ENCODE measurements around the gene ARHGAP23. TPM values are rescaled to one million over a fixed set of nuclear protein-coding genes. Genes with fewer than 3 reads are reported as not detected.

ARHGAP23 gene
- polyA plus RNA-seq, 3 donors: 0.03 to 0.21 (median 0.09) TPM

DNA sequence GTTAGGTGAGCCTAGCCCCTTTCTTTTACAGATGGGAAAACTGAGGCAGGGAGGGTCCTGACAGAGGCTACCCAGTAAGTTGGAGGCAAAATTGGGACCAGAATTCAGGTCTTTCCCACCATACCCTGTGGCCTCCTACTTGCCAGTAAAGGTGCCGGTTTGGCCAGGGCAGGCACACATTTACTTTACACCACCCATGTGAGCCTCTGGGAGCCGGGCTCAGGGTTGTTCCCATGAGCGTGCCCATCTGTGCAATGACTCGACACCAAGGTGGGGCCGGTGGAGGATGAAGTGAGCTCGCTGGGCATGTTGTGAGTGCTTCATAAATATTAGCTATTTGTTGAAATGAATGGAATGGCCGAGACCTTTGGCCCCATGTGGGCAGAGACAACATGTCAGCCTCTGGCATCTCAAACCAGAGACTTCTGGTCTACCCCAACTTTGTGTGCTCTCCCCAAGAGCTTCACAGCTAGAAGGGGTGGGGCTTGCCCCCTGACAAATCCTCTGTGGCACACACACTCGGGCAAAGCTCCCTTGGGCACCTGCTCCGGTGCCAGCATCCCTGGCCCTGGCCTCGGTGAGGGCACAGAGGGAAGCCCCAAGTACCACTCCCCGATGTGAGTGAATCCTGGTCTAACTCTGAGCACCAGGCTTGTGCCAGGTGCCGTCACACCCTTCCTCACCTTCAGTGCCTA, 117.4 kb downstream of the ARHGAP23 start:
- H3K27me3 Mint-ChIP-seq (ENCODE audit: low read depth in 3 of 3): peaks cover 13 to 23% (median 23%) of the 10 kb centered on the region in 3 donors

DNA sequence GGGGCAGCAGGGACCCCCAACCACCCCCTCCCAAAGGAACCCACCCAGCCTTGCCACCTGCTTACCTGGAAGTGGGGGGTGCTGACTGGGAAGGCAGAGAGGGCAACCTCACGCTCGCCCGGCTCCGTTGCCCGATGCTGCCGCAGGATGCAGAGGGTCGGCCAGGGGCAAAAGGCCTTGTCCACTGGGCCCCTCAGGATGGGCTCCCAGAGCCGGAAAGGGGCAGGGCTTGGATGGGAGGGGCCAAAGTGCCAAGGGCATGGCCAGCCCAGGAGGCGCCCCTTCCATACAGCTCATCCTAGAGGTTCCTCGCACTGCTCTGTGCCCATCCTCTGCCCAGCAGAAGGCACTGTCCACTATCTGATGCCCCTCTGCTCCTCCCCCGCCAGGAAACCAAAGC, 118.1 kb downstream of the ARHGAP23 start:
- Histone ChIP-seq H3K79me2 (ENCODE audit: insufficient read depth, low read length) (no peaks in the 10 kb centered on the region), H3K4me2 (replicated peaks; ENCODE audit: extremely low read depth, low read length, poor library complexity, severe bottlenecking) (no peak overlapping the region), H3K4me1 (ENCODE audit: control insufficient read depth in 1 of 2, insufficient read depth in 2 of 2, low read length in 2 of 2) (no peaks in the 10 kb centered on the region), H3K4me3 (replicated peaks in 1 of 3; ENCODE audit: low read depth in 2 of 3, low read length in 3 of 3) (no peak overlapping the region), H3K9ac (ENCODE audit: insufficient read depth, low read length, poor library complexity, severe bottlenecking) (no peak overlapping the region), H3K27ac (ENCODE audit: low read depth in 1 of 2, low read length in 2 of 2) (no peak overlapping the region), H3K36me3 (replicated peaks in 1 of 2; ENCODE audit: control insufficient read depth in 1 of 2, insufficient read depth in 2 of 2, low read length in 2 of 2) (no peaks in the 10 kb centered on the region), H2AFZ (ENCODE audit: insufficient read depth, low read depth, low read length, poor library complexity, severe bottlenecking) (no peak overlapping the region), H4K20me1 (ENCODE audit: insufficient read depth, low read length) (no peaks in the 10 kb centered on the region), H3K9me3 (replicated peaks in 1 of 2; ENCODE audit: control insufficient read depth in 1 of 2, insufficient read depth in 1 of 2, low read length in 2 of 2) (no peaks in the 10 kb centered on the region), H3K27me3 (ENCODE audit: control insufficient read depth in 2 of 2, insufficient read depth in 2 of 2, low read length in 2 of 2) (no peaks in the 10 kb centered on the region)
- Mint-ChIP-seq H3K27ac (peak overlapping the region in 1 of 7 donors; percentile 44), H3K9me3 (peaks cover 0 to under 1% (median 0%) of the 10 kb centered on the region in 7 donors), H3K36me3 (no peaks in the 10 kb centered on the region), H3K27me3 (ENCODE audit: low read depth in 3 of 3) (peaks cover 13 to 26% (median 20%) of the 10 kb centered on the region in 3 donors), H3K4me1 (no peaks in the 10 kb centered on the region), H3K4me3 (no peak overlapping the region)
- TF ChIP-seq, protein P1, sequence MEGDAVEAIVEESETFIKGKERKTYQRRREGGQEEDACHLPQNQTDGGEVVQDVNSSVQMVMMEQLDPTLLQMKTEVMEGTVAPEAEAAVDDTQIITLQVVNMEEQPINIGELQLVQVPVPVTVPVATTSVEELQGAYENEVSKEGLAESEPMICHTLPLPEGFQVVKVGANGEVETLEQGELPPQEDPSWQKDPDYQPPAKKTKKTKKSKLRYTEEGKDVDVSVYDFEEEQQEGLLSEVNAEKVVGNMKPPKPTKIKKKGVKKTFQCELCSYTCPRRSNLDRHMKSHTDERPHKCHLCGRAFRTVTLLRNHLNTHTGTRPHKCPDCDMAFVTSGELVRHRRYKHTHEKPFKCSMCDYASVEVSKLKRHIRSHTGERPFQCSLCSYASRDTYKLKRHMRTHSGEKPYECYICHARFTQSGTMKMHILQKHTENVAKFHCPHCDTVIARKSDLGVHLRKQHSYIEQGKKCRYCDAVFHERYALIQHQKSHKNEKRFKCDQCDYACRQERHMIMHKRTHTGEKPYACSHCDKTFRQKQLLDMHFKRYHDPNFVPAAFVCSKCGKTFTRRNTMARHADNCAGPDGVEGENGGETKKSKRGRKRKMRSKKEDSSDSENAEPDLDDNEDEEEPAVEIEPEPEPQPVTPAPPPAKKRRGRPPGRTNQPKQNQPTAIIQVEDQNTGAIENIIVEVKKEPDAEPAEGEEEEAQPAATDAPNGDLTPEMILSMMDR (IDR thresholded peaks at IDR 0.05): no peak
- 88% methylated on average over 7 of the region's 11 CpGs for WGBS (ENCODE audit: insufficient coverage)
- DNase-seq: no peak
- intact Hi-C loops (cut with micrococcal nuclease): no loop called here

More for the DNA sequence above, 117.4 kb downstream of the ARHGAP23 start:
- Histone ChIP-seq H3K36me3 (replicated peaks in 1 of 2; ENCODE audit: control insufficient read depth in 1 of 2, insufficient read depth in 2 of 2, low read length in 2 of 2) (no peaks in the 10 kb centered on the region), H2AFZ (ENCODE audit: insufficient read depth, low read depth, low read length, poor library complexity, severe bottlenecking) (no peak overlapping the region), H3K4me2 (replicated peaks; ENCODE audit: extremely low read depth, low read length, poor library complexity, severe bottlenecking) (no peak overlapping the region), H3K9ac (ENCODE audit: insufficient read depth, low read length, poor library complexity, severe bottlenecking) (no peak overlapping the region), H3K9me3 (replicated peaks in 1 of 2; ENCODE audit: control insufficient read depth in 1 of 2, insufficient read depth in 1 of 2, low read length in 2 of 2) (no peaks in the 10 kb centered on the region), H3K4me1 (ENCODE audit: control insufficient read depth in 1 of 2, insufficient read depth in 2 of 2, low read length in 2 of 2) (no peaks in the 10 kb centered on the region), H3K27ac (ENCODE audit: low read depth in 1 of 2, low read length in 2 of 2) (no peak overlapping the region), H3K27me3 (ENCODE audit: control insufficient read depth in 2 of 2, insufficient read depth in 2 of 2, low read length in 2 of 2) (no peaks in the 10 kb centered on the region), H3K4me3 (replicated peaks in 1 of 3; ENCODE audit: low read depth in 2 of 3, low read length in 3 of 3) (no peak overlapping the region), H3K79me2 (ENCODE audit: insufficient read depth, low read length) (no peaks in the 10 kb centered on the region), H4K20me1 (ENCODE audit: insufficient read depth, low read length) (no peaks in the 10 kb centered on the region)
- TF ChIP-seq, protein P1 (IDR thresholded peaks at IDR 0.05): no peak
- H3K27ac Mint-ChIP-seq: no peak overlapping the region
- intact Hi-C loops (cut with micrococcal nuclease): no loop called here
- no peak overlapping the region for H3K4me3 Mint-ChIP-seq
- peaks cover 0 to 2% (median 0%) of the 10 kb centered on the region in 7 donors for H3K9me3 Mint-ChIP-seq
- WGBS (ENCODE audit: insufficient coverage): 92% methylated on average over 8 of the region's 12 CpGs
- H3K36me3 Mint-ChIP-seq: no peaks in the 10 kb centered on the region
- H3K4me1 Mint-ChIP-seq: no peaks in the 10 kb centered on the region
- DNase-seq: no peak
